HG03045 (cell line): Measurements from ENCODE around the gene RAB44.

Source experiments
- ATAC-seq: cut with Tn5 transposase; IDR thresholded peaks from one replicate; pipeline ENCODE4 v1.9.1; 2021; ENCODE audit warnings: mild to moderate bottlenecking, moderate library complexity; ENCODE audit not compliant: unreplicated experiment

The RAB44 gene

GRCh38 chr6:36685166-36685924 lies 12.3 kb upstream of the RAB44 start:
- ATAC-seq: no peak

DNA sequence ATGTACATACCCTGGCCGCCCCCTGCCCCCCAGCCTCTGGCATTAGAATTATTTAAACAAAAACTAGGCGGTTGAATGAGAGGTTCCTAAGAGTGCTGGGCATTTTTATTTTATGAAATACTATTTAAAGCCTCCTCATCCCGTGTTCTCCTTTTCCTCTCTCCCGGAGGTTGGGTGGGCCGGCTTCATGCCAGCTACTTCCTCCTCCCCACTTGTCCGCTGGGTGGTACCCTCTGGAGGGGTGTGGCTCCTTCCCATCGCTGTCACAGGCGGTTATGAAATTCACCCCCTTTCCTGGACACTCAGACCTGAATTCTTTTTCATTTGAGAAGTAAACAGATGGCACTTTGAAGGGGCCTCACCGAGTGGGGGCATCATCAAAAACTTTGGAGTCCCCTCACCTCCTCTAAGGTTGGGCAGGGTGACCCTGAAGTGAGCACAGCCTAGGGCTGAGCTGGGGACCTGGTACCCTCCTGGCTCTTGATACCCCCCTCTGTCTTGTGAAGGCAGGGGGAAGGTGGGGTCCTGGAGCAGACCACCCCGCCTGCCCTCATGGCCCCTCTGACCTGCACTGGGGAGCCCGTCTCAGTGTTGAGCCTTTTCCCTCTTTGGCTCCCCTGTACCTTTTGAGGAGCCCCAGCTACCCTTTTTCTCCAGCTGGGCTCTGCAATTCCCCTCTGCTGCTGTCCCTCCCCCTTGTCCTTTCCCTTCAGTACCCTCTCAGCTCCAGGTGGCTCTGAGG lies 11.5 kb upstream of the RAB44 start:
- ATAC-seq: no peak

DNA sequence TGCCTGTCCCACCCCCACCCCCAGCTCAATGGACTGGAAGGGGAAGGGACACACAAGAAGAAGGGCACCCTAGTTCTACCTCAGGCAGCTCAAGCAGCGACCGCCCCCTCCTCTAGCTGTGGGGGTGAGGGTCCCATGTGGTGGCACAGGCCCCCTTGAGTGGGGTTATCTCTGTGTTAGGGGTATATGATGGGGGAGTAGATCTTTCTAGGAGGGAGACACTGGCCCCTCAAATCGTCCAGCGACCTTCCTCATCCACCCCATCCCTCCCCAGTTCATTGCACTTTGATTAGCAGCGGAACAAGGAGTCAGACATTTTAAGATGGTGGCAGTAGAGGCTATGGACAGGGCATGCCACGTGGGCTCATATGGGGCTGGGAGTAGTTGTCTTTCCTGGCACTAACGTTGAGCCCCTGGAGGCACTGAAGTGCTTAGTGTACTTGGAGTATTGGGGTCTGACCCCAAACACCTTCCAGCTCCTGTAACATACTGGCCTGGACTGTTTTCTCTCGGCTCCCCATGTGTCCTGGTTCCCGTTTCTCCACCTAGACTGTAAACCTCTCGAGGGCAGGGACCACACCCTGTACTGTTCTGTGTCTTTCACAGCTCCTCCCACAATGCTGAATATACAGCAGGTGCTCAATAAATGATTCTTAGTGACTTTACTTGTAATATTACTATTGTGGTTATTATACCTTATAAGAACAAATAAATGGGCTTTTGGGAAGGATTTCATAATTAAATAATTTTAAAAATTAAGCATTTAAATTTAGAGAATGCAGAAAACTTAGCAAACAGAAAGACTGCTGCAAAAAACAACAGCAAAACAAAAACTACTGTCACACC lies 10.7 kb upstream of the RAB44 start:
- ATAC-seq: no peak

- ATAC-seq: no peak
Measured at GRCh38 chr6:36688063-36688738, 9.4 kb upstream of the RAB44 start.

GRCh38 chr6:36688739-36689075 lies 8.9 kb upstream of the RAB44 start:
- no peak for ATAC-seq

DNA sequence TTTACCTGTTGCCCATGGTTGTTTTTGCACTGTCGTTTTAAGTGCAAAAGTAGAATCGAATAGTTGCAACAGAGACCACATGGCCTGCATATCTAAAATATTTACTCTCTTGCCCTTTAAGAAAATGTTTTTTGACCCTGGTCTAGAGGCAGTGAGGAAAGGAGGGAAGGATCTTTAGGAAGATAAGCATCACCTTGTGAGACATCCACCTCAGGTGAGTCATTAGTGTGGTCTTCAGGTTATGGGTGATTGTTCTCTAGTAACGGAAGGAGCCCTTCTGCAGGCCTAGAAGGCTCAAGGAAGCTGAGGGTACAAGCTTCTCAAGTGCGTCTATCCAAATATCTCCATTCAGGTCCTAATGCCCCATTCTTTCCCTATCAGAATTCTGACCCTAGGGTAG lies 6.6 kb upstream of the RAB44 start:
- no peak for ATAC-seq

DNA sequence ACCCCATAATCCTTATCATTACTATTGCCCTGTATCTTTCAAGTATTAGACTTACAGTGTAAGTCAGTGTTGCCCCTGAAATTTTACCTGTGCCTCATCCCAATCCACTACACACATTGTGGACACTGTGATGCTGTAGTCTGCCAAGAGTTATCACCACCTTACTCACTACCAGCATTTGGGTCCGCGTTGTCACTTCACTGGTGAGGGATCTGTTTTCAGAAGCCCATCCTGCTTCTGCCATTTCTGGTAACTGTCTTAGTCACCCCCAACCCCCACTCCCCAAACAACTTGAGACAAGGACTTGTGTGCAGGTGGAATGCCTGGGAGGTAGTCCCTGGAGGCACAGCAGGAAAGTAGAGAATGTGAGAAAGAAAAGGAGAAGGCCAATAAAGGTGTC lies 6.0 kb upstream of the RAB44 start:
- ATAC-seq: no peak

- no peak for ATAC-seq
Measured at GRCh38 chr6:36692220-36692619, 5.4 kb upstream of the RAB44 start.

- ATAC-seq: no peak
Measured at GRCh38 chr6:36692861-36693702, 4.5 kb upstream of the RAB44 start.

- no peak for ATAC-seq
Measured at GRCh38 chr6:36694616-36695015, 3.0 kb upstream of the RAB44 start.

GRCh38 chr6:36695414-36695813 lies 2.2 kb upstream of the RAB44 start:
- ATAC-seq: no peak

GRCh38 chr6:36698196-36698595 lies 570 bp downstream of the RAB44 start:
- ATAC-seq: no peak

GRCh38 chr6:36698871-36699271 lies 1.2 kb downstream of the RAB44 start:
- no peak for ATAC-seq

DNA sequence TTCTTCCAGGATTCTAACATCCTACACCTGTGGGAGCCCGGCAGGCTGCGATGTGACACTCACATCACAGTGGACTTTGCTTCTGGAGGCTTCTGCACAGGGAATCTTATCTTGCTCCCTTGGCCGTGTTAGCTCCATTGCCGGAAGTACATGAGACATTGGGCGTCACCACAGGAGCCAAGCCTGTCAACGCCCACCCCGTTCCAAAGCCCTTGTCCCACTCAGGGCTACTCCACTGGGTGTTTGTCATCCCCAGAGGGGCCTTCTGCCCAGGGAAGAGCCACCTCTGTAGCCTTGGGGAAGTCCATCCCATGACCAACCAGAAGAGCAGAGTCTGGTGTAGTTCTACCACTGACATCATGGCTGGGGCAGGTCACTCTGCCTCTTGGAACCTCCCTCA lies 1.7 kb downstream of the RAB44 start:
- ATAC-seq: no peak

GRCh38 chr6:36700071-36700812 lies 2.6 kb downstream of the RAB44 start:
- ATAC-seq: no peak

DNA sequence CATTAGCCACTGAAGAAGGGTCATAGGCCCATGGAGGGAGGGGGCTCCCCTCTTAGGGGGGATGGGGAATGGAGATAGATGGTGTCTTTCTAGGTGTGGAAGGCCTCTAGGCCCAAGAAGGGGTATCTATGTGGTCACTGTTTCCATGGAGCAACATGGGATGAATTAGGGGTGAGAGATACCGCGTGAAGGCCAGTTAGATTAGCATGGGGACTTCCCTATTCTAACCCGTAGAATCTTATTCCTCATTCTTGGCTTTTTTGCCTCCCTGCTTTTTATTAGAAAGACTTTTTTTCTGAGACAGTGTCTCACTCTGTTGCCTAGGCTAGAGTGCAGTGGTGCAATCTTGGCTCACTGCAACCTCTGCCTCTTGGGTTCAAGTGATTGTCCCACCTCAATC lies 3.2 kb downstream of the RAB44 start:
- ATAC-seq: no peak

DNA sequence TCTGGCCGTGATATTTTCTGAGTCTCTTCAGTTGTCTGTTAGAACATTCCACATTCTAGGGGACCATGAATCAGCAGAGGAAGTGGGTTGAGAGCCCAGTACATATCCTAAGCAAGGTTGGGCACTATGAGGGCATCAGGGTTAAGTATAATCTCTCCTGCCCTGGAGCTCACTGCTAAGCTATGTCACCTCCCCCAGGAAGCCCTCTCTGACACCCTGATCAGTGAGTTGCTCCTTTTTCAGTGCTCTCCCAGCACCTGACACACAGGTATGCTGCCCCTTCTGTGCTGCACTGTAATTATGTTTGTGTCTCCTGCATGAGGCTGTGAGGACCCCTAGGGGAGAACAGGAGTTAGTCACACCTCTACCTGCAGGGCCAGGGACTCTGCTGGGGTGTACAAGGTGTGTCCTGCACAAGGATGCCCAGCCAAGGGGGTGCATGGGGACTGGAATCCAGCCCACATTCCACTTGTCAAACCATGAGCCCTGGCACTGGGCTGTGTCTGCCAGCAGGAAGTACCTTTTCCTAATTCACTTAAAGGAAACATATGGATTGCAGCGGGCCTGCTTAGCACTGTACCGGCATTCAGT lies 3.9 kb downstream of the RAB44 start:
- ATAC-seq: no peak

GRCh38 chr6:36702656-36703055 lies 5.0 kb downstream of the RAB44 start:
- ATAC-seq: no peak

DNA sequence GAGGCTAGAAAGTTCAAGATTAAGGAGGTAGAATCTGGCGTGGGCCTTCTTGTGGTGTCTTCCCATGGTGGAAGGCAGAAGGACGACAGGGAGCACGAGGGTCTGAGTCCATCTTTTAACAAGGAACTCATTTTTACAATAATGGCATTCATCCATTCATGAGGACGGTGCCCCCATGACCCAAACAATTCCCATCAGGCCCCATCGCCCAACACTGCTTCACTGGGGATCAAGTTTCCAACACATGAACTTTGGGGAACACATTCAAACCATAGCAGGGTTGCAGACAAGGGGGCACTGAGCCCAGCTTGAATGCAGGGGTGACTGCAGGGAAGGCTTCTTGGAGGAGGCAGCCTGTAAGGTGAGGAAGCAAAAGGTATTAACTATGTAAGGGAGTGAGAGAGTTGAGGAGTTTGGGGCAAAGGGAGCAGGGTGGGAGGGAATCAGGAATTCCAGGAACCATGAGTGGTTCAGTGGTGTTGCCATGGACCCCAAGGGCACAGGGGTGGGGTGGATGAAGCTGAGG lies 5.5 kb downstream of the RAB44 start:
- no peak for ATAC-seq
